ENCODE results near the gene SLC25A47.
"Not testable (repeated sequence)": the region's sequence is repeated elsewhere in the genome, so short reads cannot be mapped to it uniquely, and the experiment has no call there.

Gene SLC25A47

GRCh38 chr14:100323121-100323941 is at the start of gene SLC25A47:
Gene SLC25A47 (plus strand): TSS chr14:100323339. CDS start chr14:100323415, 76 bp downstream.
- no peak for DNase-seq

GRCh38 chr14:100274250-100274649 is 48.9 kb upstream of the SLC25A47 start:
- no peak for DNase-seq

- no peak for DNase-seq
These were observed 47.9 kb upstream of the SLC25A47 start for GRCh38 chr14:100275214-100275613.

DNA sequence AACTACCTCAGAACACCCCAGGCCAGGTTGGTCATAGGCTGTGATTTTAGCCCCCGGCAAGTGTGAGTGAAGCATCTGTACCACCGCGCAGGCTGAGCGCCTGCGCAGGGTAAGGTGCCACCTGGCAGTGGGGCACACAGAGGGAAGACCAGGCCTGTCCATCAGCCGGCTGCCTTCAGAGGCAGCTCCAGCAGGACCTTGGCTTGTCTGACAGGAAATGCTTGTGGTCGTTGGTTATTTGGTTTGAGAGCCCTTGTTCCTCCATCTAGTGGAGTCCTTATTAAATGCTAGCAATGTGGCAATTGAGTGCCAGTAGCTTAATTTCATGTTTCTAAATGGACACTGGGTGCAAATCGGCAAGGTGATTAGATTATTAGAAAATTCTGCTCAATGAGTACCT is 44.4 kb upstream of the SLC25A47 start:
- DNase-seq = no peak

- DNase-seq = no peak
These were observed 44.0 kb upstream of the SLC25A47 start for GRCh38 chr14:100279133-100279532.

DNA sequence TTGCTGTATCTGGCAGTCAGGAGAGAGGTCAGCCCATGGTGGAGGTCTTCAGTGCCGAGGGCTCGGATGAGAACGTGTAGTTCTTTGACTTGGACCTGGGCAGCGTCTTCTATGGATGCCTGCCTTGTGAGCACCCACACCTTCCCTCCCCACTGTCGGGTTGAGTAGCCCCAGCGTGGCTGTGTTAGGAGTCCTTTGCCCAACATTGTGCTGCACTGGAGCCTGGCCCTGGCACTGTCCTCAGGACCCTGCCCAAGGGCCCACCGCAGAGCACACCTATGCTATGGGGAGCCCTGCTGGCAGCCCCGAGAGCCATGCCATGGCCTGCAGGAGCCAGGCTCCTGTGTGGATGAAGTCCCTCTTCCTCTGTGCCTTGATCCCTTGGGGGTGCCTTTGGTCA is 43.6 kb upstream of the SLC25A47 start:
- no peak for DNase-seq

- no peak for DNase-seq
These were observed 41.7 kb upstream of the SLC25A47 start for GRCh38 chr14:100281286-100282082.

DNA sequence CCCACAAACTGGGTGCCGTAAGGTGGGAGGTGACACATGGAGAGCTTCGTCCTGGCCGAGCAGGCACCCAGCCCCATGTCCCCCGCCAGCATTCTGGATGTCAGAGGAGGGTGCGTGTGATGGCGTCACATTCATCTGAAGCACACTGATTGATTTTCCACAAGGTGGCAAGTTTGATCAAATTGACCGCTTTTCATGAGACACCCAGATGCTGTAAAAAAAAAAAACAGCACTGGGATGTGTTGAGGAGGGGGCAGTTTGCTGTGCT is 41.1 kb upstream of the SLC25A47 start:
- DNase-seq = no peak

DNA sequence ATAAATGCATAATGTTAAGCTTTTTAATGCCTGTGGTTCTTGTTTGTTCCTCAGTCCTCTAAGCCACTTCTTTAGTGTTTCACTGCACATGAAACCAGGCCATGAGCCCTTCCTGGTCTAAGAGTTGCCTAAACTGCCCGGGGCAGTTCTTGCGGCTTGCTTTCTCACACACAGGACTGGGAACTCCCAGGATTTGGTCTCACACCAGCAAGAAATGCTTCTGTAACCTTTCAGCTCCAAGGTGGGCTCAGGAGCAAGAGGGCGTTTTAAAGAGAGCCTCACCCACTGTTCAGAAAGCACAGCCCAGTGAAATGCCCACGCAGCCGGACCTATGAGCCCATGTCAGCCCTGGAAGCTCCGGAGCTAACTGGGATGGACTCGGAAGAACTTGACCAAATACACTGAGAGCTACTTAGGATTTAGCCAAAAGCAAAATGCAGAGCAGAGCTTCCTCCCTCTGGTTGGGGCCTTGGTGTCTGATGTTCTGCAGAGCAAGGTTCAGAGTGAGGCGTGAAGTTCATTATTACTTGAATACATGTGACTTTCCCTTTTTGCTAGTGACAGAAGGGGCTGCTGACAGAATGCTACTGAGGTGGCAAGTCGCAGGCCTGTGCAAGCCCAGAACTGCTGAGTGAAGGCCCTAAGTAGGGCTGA is 40.2 kb upstream of the SLC25A47 start:
- no peak for DNase-seq

- not testable (repeated sequence) for DNase-seq
These were observed 39.7 kb upstream of the SLC25A47 start for GRCh38 chr14:100283436-100283835.

- no peak for DNase-seq
These were observed 38.9 kb upstream of the SLC25A47 start for GRCh38 chr14:100283984-100284881.

GRCh38 chr14:100285021-100285912 is 37.9 kb upstream of the SLC25A47 start:
- DNase-seq = peak; percentile 86 to 89

DNA sequence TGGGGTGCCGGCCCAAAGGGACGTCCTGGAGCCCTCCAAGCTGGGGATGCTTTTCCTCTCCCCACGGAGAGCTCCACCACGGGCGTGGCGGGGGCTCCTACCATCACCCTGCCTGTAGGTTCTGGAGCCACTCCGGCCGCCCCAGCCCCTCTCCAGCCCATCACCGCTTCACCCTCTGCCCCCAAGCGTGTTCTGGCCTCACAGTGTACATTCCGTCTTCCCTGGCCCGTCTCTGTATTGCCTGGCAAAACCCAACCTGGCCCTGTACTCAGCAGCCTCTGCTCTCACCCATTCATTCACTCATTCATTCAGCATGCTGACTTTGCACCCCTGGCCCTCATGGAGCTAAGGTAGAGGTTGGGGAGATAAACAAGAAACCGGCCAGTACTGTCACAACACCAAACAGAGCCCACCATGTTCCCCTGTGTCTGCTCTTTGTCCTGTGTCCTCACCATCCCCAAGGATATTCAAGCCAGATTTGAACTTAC is 37.2 kb upstream of the SLC25A47 start:
- no peak for DNase-seq

GRCh38 chr14:100286484-100287191 is 36.5 kb upstream of the SLC25A47 start:
- DNase-seq = no peak

DNA sequence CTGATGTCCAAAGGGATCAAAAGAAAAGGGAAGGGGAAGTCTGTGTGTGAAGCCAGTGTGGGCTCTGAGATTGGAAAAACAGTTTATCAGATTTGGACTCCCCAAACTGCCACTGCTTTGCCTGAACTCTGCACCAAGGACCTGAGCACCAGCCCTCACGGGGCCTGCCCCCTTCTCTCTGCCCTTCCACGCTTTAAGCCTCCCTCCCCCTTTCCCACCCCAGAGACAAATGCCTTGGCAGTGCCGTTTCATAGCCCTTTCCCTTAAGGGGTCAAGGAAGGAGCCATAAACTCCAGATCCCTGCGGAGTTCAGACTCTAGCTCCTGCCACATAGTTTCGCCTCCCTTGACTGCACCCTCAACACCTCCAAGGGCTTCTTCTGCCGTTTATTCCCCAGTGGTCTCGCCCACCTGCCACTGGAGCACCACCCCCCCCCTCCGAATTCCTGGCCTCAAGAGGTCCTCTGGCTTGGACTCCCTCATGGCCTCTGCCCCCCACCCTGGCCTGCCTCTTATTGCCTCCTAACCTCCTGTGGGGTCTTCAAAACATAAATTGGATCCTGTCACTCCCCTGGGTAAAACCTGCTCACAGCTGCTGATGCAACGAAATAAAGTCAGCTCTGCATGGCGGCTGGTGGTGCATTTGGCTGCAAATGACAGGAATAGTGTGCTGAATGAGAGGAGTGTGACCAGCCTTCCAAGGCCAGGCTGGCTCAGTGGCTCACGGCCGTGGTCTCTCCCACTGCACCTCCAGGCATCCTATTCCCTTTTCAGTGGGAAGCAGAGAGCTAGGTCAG is 35.7 kb upstream of the SLC25A47 start:
- no peak for DNase-seq

DNA sequence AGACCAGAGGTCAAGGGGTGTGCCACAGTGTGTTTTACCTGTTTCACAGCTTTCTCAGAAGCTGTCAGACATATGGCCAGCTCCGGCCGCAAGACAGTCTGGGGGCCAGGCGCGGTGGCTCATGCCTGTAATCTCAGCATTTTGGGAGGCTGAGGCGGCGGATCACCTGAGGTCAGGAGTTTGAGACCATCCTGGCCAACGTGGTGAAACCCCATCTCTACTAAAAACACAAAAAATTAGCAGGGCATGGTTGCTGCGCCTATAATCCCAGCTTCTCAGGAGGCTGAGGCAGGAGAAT is 35.2 kb upstream of the SLC25A47 start:
- DNase-seq = not testable (repeated sequence)

- DNase-seq = no peak
These were observed 34.6 kb upstream of the SLC25A47 start for GRCh38 chr14:100288382-100289185.

GRCh38 chr14:100289916-100290606 is 33.1 kb upstream of the SLC25A47 start:
- no peak for DNase-seq
